Measurements from ENCODE around the gene IGFL4.

IGFL4 gene

GRCh38 chr19:46040952-46041500 lies at the start of gene IGFL4:
TSS of gene IGFL4 (minus strand) at chr19:46041002. CDS start at chr19:46040962, 40 bp downstream.
- Histone ChIP-seq H3K27ac (no peak within 1 kb of the TSS), H3K4me1 (ENCODE audit: low read depth, poor library complexity, severe bottlenecking) (no peaks in the 10 kb centered on the region), H3K9ac (no peak within 1 kb of the TSS), H2AFZ (ENCODE audit: low read depth) (no peak within 1 kb of the TSS), H3K4me2 (no peak within 1 kb of the TSS), H3K27me3 (ENCODE audit: insufficient read depth, low read depth) (no peaks in the 10 kb centered on the region), H3K79me2 (ENCODE audit: insufficient read depth, low read depth) (no peaks in the 10 kb centered on the region), H3K36me3 (ENCODE audit: insufficient read depth) (no peaks in the 10 kb centered on the region), H3K4me3 (IDR thresholded peaks at IDR 0.05; ENCODE audit: insufficient read depth, low read depth, low read length) (no peak within 1 kb of the TSS), H4K20me1 (ENCODE audit: insufficient read depth) (no peaks in the 10 kb centered on the region)
- no peak for TF ChIP-seq CTCF (conservative IDR thresholded peaks at IDR 0.05; ENCODE audit: low read depth, low read length)

DNA sequence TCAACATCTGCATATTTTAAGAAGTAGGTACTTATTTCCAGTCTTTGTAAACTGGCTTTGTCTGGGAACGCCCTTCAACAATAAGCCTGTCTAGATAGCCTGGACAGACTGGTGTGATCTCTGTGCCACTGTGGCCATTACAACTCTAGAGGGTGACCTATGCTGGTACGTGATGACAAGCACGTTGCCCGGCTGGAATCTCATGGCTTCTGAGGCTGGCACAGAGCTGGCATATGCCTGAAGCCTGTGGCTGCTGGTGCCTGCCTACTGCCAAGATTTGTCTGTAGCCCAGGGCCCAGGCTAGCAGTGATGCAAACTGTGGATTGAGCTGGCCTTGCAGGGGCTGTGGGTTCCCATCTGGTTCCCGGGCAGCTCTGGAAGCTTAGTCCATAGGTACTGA lies 49.6 kb upstream of the IGFL4 start:
- Histone ChIP-seq H3K4me2 (no peak overlapping the region), H3K4me3 (IDR thresholded peaks at IDR 0.05; ENCODE audit: insufficient read depth, low read depth, low read length) (no peak overlapping the region), H2AFZ (ENCODE audit: low read depth) (no peak overlapping the region), H4K20me1 (ENCODE audit: insufficient read depth) (no peaks in the 10 kb centered on the region), H3K27me3 (ENCODE audit: insufficient read depth, low read depth) (no peaks in the 10 kb centered on the region; the same call in 1 of the 2 replicates), H3K36me3 (ENCODE audit: insufficient read depth) (no peaks in the 10 kb centered on the region), H3K4me1 (ENCODE audit: low read depth, poor library complexity, severe bottlenecking) (no peaks in the 10 kb centered on the region), H3K79me2 (ENCODE audit: insufficient read depth, low read depth) (no peaks in the 10 kb centered on the region), H3K27ac (no peak overlapping the region), H3K9ac (no peak overlapping the region)
- TF ChIP-seq CTCF (conservative IDR thresholded peaks at IDR 0.05; ENCODE audit: low read depth, low read length): no peak

- Histone ChIP-seq H3K79me2 (ENCODE audit: insufficient read depth, low read depth) (no peaks in the 10 kb centered on the region), H3K4me3 (IDR thresholded peaks at IDR 0.05; ENCODE audit: insufficient read depth, low read depth, low read length) (no peak overlapping the region), H4K20me1 (ENCODE audit: insufficient read depth) (no peaks in the 10 kb centered on the region), H3K9ac (no peak overlapping the region), H3K4me1 (ENCODE audit: low read depth, poor library complexity, severe bottlenecking) (no peaks in the 10 kb centered on the region), H3K36me3 (ENCODE audit: insufficient read depth) (no peaks in the 10 kb centered on the region), H3K27me3 (ENCODE audit: insufficient read depth, low read depth) (no peaks in the 10 kb centered on the region; the same call in 1 of the 2 replicates), H3K27ac (no peak overlapping the region), H2AFZ (ENCODE audit: low read depth) (no peak overlapping the region), H3K4me2 (no peak overlapping the region)
- TF ChIP-seq CTCF (conservative IDR thresholded peaks at IDR 0.05; ENCODE audit: low read depth, low read length): no peak
Observed at GRCh38 chr19:46089432-46089831, 48.6 kb upstream of the IGFL4 start.

DNA sequence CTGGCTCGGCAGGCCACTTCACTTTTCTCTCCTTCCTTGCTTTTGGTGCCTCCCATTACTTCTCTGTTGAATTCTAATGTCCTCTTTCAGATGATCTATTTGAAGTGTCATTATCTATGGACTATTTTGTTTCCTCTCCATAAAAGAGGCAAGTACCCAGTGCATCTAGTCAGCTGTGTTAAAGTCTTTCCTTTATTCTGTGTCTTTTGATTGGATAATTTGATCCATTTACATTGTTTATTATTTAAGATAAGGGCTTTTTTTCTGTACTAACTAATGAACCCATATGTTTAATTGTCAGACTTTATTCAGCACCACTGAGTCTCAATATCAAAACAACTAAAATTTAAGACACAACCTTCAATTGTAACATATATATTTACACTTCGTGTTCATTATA lies 47.3 kb upstream of the IGFL4 start:
- no peak for TF ChIP-seq CTCF (conservative IDR thresholded peaks at IDR 0.05; ENCODE audit: low read depth, low read length)
- Histone ChIP-seq H3K4me1 (ENCODE audit: low read depth, poor library complexity, severe bottlenecking) (no peaks in the 10 kb centered on the region), H3K36me3 (ENCODE audit: insufficient read depth) (no peaks in the 10 kb centered on the region), H3K79me2 (ENCODE audit: insufficient read depth, low read depth) (no peaks in the 10 kb centered on the region), H3K27ac (no peak overlapping the region), H3K9ac (no peak overlapping the region), H2AFZ (ENCODE audit: low read depth) (no peak overlapping the region), H4K20me1 (ENCODE audit: insufficient read depth) (no peaks in the 10 kb centered on the region), H3K4me2 (no peak overlapping the region), H3K4me3 (IDR thresholded peaks at IDR 0.05; ENCODE audit: insufficient read depth, low read depth, low read length) (no peak overlapping the region), H3K27me3 (ENCODE audit: insufficient read depth, low read depth) (no peaks in the 10 kb centered on the region; the same call in 1 of the 2 replicates)
